AG04449 (cell line): ENCODE measurements around the gene SCRN1.
"Not testable (repeated sequence)": the region's sequence is repeated elsewhere in the genome, so short reads cannot be mapped to it uniquely, and the experiment has no call there.

ENCODE experiments used
- CTCF ChIA-PET: fragments of 350-600 bp; formaldehyde crosslinking; extraction: SDS; loops from one replicate; lab custom pipeline; 2021; ENCODE audit warnings: antibody characterized with exemption; lab: Yijun Ruan, JAX
- POLR2A ChIA-PET: fragments of 400-600, 350-600 bp; formaldehyde crosslinking; extraction: SDS; loops from one replicate; lab custom pipeline; 2020; ENCODE audit warnings: antibody characterized with exemption, inconsistent platforms; lab: Yijun Ruan, JAX
- DNase-seq: peaks from one replicate; pipeline ENCODE4 v3.0.0-alpha.2; 2010; ENCODE audit warnings: low read depth, low spot score
- H3K4me3 ChIP-seq: 2 replicates; pipeline ENCODE4 v1.5.1; 2011; ENCODE audit warnings: low read depth, mild to moderate bottlenecking, control low read depth, low read length
- TF ChIP-seq, protein P1 (sequence below): IDR thresholded peaks from one replicate; pipeline ENCODE4 v1.5.1; 2011; ENCODE audit warnings: mild to moderate bottlenecking, moderate library complexity, low read length, control low read depth, inconsistent platforms; ENCODE audit not compliant: insufficient read depth; ENCODE audit errors: missing control alignments

SCRN1 gene

DNA sequence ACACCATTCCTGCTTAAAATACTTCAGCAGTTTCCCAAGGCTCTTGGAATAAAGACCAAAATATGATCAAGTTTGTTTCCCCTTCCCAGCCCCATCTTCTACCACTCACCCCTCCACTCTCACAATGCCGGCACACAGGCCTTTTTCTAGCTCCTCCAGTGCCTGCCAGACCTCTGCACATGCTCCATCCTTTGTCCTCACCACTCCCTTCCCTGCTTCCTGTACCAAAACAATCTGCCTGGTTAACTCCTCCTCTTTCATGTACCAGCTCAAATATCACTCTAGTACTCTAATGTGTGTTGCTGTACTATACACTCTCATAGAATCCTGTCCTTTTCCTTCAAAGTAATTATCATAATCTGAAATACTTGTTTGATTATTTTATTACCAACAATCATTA lies 19.4 kb downstream of the SCRN1 start:
- ChIA-PET POLR2A (no interaction called here), CTCF (interaction anchor here (1.6 to 3.4 kb wide), 3 partner anchors 11 to 92 kb away, joined by 7 to 12 read pairs (median 7); no protein-coding TSS in a partner anchor)
- TF ChIP-seq, protein P1, sequence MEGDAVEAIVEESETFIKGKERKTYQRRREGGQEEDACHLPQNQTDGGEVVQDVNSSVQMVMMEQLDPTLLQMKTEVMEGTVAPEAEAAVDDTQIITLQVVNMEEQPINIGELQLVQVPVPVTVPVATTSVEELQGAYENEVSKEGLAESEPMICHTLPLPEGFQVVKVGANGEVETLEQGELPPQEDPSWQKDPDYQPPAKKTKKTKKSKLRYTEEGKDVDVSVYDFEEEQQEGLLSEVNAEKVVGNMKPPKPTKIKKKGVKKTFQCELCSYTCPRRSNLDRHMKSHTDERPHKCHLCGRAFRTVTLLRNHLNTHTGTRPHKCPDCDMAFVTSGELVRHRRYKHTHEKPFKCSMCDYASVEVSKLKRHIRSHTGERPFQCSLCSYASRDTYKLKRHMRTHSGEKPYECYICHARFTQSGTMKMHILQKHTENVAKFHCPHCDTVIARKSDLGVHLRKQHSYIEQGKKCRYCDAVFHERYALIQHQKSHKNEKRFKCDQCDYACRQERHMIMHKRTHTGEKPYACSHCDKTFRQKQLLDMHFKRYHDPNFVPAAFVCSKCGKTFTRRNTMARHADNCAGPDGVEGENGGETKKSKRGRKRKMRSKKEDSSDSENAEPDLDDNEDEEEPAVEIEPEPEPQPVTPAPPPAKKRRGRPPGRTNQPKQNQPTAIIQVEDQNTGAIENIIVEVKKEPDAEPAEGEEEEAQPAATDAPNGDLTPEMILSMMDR = no peak

DNA sequence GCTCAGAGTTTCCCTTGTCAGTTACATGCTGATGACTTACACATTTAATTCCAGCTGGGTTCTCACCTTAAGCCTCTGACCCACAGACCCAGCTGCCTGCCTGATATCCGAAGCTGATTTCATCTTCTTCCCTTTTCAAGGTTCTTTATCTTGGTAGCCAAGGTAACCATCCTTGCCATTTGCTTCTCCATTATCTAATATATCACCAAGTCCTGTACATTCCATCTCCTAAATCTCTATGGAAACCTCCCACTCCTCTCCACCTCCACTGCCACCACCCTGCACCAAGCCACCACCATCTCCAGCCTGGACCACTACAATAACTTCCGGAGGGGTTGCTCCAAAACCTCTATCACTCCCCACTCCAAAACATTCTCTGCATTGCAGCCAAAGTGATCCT lies 19.9 kb downstream of the SCRN1 start:
- no peak for DNase-seq
- TF ChIP-seq, protein P1 = no peak
- H3K4me3 ChIP-seq = no peak overlapping the region
- ChIA-PET CTCF (interaction anchor here (1.5 to 3.4 kb wide), 4 partner anchors 11 to 92 kb away, joined by 3 to 12 read pairs (median 7); no protein-coding TSS in a partner anchor), POLR2A (no interaction called here)

More for the DNA sequence above, 19.4 kb downstream of the SCRN1 start:
- no peak for DNase-seq
- H3K4me3 ChIP-seq = no peak overlapping the region

DNA sequence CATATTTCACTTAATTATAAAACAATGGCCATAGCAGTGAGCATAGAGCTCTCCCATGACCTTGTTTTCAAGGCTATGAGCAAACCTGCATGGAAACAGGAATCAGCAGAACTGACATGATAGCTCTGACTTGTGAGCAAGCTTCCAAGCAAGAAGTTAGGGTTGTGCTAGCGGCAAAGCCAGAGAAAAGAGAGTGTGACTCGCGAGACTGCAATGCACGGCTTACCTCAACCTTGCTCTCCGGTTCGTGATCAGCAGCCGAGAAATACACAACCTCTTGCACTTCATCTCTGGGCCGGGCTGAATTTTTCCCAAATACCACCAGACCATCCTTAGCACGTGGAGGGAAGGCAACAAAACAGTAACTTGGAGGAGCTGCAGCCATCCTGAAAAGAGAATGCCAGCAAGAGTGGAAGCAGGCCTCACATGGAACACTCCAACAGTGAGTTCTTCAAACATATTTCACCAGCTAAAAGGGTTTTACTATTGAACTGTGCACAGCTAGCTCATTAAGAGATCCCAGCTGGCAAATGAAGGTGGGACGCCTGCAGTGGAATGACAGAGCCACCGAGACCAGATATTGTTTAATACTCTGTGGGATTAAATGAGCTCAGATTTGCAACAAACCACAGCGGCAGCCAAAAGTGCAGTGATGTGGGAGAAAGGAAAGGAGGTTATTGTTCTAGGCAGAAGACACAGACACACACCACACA lies 20.8 kb downstream of the SCRN1 start:
- ChIA-PET CTCF (interaction anchor here (0.9 to 3.4 kb wide), 7 partner anchors 10 to 93 kb away, joined by 3 to 12 read pairs (median 5); no protein-coding TSS in a partner anchor), POLR2A (interaction anchor here (0.6 to 0.9 kb wide), 3 partner anchors 16 to 72 kb away, joined by 3 to 4 read pairs (median 4); no protein-coding TSS in a partner anchor)
- no peak overlapping the region for H3K4me3 ChIP-seq
- DNase-seq = peak; percentile 28
- TF ChIP-seq, protein P1 = no peak

DNA sequence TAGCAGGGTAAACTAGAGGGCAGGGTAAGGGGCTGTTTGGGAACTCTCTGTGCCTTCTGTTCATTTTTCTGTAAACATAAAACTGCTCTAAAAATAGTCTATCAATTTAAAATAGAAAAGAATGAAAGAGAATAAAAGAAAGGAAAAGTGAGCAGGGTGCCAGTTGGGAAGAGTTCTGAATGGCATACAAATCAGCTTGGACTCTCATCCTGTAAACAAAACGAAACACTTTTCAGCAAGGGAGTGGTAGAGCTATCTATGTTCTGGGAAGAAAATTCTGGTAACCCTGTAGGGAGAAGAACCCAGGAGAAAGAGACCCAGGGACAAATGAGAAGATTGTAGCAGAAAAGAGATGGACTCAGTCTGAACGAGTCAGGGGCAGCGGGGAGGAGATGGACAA lies 24.6 kb downstream of the SCRN1 start:
- DNase-seq = no peak
- TF ChIP-seq, protein P1 = no peak
- ChIA-PET POLR2A (no interaction called here), CTCF (interaction anchor here (2.1 kb wide), 1 partner anchor 12 kb away, joined by 8 read pairs; no protein-coding TSS in a partner anchor)
- no peak overlapping the region for H3K4me3 ChIP-seq

DNA sequence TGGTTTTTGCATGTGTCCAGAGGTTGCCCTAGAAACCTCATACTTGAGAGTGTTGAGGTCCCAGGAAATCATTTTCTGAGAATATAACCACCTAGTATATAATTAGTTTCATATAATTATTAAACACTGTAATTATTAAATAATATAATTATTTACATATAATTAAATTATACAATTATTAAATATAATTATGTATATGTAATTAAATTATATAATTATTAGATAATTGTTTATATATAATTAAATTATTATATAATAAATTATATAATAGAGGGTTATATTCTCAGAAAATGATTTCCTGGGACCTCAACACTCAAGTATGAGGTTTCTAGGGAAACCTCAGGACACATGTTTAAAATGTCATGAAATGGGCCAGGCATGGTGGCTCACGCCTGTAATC lies 27.6 kb downstream of the SCRN1 start:
- no peak for DNase-seq
- H3K4me3 ChIP-seq = no peak overlapping the region
- TF ChIP-seq, protein P1 = no peak
- POLR2A ChIA-PET = no interaction called here
- CTCF ChIA-PET = no interaction called here

DNA sequence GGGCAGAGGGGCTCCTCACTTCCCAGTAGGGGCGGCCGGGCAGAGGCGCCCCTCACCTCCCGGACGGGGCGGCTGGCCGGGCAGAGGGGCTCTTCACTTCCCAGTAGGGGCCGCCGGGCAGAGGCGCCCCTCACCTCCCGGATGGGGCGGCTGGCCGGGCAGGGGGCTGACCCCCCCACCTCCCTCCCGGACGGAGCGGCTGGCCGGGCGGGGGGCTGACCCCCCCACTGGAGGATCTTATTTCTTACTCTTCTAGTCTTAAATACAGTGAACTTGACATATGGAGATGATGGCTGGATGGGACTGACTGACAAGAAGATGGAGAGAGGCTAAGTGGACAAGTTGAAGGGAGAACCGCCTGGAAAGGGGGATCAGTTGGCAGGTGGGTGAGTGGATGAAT lies 28.0 kb downstream of the SCRN1 start:
- CTCF ChIA-PET, H3K4me3 ChIP-seq, DNase-seq, POLR2A ChIA-PET: not testable (repeated sequence)
